Activated CD4-positive, alpha-beta T cell treated with anti-CD3 and anti-CD28 coated beads, Interleukin-2, amount 50 U/mL, for 1 hour (primary cell): ENCODE results near the gene HOXC9.

Source experiments
- DNase-seq: peaks from one replicate; pipeline ENCODE4 v3.0.0-alpha.2; 2020

The HOXC9 gene

GRCh38 chr12:54016051-54016450, 16.1 kb downstream of the HOXC9 start:
- no peak for DNase-seq

GRCh38 chr12:54016478-54016964, 16.6 kb downstream of the HOXC9 start:
- DNase-seq = no peak

GRCh38 chr12:54017027-54017788, 17.2 kb downstream of the HOXC9 start:
- no peak for DNase-seq

- peak; percentile 58 for DNase-seq
Observed at GRCh38 chr12:54017878-54018467, 18.0 kb downstream of the HOXC9 start.

GRCh38 chr12:54018468-54018984, 18.6 kb downstream of the HOXC9 start:
- no peak for DNase-seq

- no peak for DNase-seq
Observed at GRCh38 chr12:54019091-54019811, 19.3 kb downstream of the HOXC9 start.

GRCh38 chr12:54019924-54020590, 20.1 kb downstream of the HOXC9 start:
- DNase-seq = no peak

GRCh38 chr12:54020591-54021405, 20.8 kb downstream of the HOXC9 start:
- DNase-seq = no peak

GRCh38 chr12:54021432-54022013, 21.6 kb downstream of the HOXC9 start:
- DNase-seq = no peak

- DNase-seq = no peak
Observed at GRCh38 chr12:54022960-54023884, 23.3 kb downstream of the HOXC9 start.

GRCh38 chr12:54024127-54024526, 24.2 kb downstream of the HOXC9 start:
- DNase-seq = no peak

- DNase-seq = no peak
Observed at GRCh38 chr12:54024581-54025305, 24.8 kb downstream of the HOXC9 start.

- no peak for DNase-seq
Observed at GRCh38 chr12:54025499-54026405, 25.8 kb downstream of the HOXC9 start.

GRCh38 chr12:54026640-54027441, 26.9 kb downstream of the HOXC9 start:
- no peak for DNase-seq

GRCh38 chr12:54027442-54027786, 27.5 kb downstream of the HOXC9 start:
- no peak for DNase-seq

- no peak for DNase-seq
Observed at GRCh38 chr12:54028314-54029201, 28.6 kb downstream of the HOXC9 start, which contains the start of gene HOXC6. TSS of gene HOXC6 (plus strand) at chr12:54028440. CDS start at chr12:54028522, 82 bp downstream.
